ENCODE results near the gene SERPINB3. TPM values are rescaled to one million over a fixed set of nuclear protein-coding genes. Genes with fewer than 3 reads are reported as not detected.

The SERPINB3 gene
- total and polyA plus RNA-seq, 2 of the 13 experiments (the other 11 are each of a cell fraction or from before 2014, with no cell fraction given): not detected

- intact Hi-C loops (cut with micrococcal nuclease; ENCODE audit: unreplicated experiment): no loop called here
- Histone ChIP-seq H3K36me3 (replicated peaks in 1 of 2; ENCODE audit: control insufficient read depth in 1 of 2, insufficient read depth in 2 of 2, low read length in 2 of 2) (no peaks in the 10 kb centered on the region), H3K27ac (ENCODE audit: extremely low read length, insufficient read depth, low read length) (no peak overlapping the region), H3K4me1 (ENCODE audit: insufficient read depth, low read length) (no peaks in the 10 kb centered on the region), H4K20me1 (ENCODE audit: insufficient read depth, low read length) (no peaks in the 10 kb centered on the region), H3K9ac (ENCODE audit: insufficient read depth, low read depth, low read length) (no peak overlapping the region), H3K4me3 (replicated peaks in 1 of 3; ENCODE audit: insufficient read depth in 1 of 3, low read depth in 2 of 3, low read length in 3 of 3) (no peak overlapping the region), H3K27me3 (ENCODE audit: control insufficient read depth in 1 of 2, insufficient read depth in 2 of 2, low read length in 2 of 2) (no peaks in the 10 kb centered on the region), H3K9me3 (ENCODE audit: low read length) (peaks cover 49% of the 10 kb centered on the region), H3K79me2 (ENCODE audit: insufficient read depth, low read length) (no peaks in the 10 kb centered on the region), H3K4me2 (ENCODE audit: low read depth, low read length) (no peak overlapping the region), H2AFZ (ENCODE audit: low read length) (no peak overlapping the region)
- DNase-seq (ENCODE audit: low spot score) (no peak), ATAC-seq (no peak), FAIRE-seq (no peak)
- WGBS (ENCODE audit: low lambda C conversion rate): 28% methylated on average over 3 of the region's 4 CpGs
- CTCF ChIA-PET (ENCODE audit: low intra/inter-chr PET ratio, low total read pairs): no interaction called here
- no TSS peak for BruUV-seq (replicated peaks)
- in situ Hi-C loops (cut with HindIII; ENCODE audit: extremely low pct_ligation_motif_present, low pct_unique_long_range_greater_than_20kb): no loop called here
- TF ChIP-seq ZKSCAN1 (IDR thresholded peaks at IDR 0.05; ENCODE audit: low read length) (no peak), ZBTB37 (CRISPR knock-in tag; IDR thresholded peaks at IDR 0.05) (no peak), ZNF7 (CRISPR knock-in tag; IDR thresholded peaks at IDR 0.05) (no peak), ERF (CRISPR knock-in tag; IDR thresholded peaks at IDR 0.05) (no peak), RORA (CRISPR knock-in tag; IDR thresholded peaks at IDR 0.05) (no peak), NBN (conservative IDR thresholded peaks at IDR 0.05) (no peak), SKIL (CRISPR knock-in tag; IDR thresholded peaks at IDR 0.05; ENCODE audit: borderline replicate concordance) (no peak), MLLT10 (CRISPR knock-in tag; IDR thresholded peaks at IDR 0.05) (no peak)
- POLR2A ChIA-PET: no interaction called here
Measured at GRCh38 chr18:63626431-63626830, 35.3 kb downstream of the SERPINB3 start.
